Measurements from ENCODE around the gene SSH3. TPM values are rescaled to one million over a fixed set of nuclear protein-coding genes. Genes with fewer than 3 reads are reported as not detected.

The SSH3 gene
- total RNA-seq, 3 donors from 2014 or later, result 28.8 to 55.2 (median 34.4) TPM

GRCh38 chr11:67349928-67350465 is 46.7 kb downstream of the SSH3 start:
- intact Hi-C loops (cut with DNase I; ENCODE audit: low total_unique reads), result no loop called here
- Histone ChIP-seq H3K27ac (peak overlapping the region in 1 of 2 donors; percentile 2), H3K27me3 (no peaks in the 10 kb centered on the region), H3K4me1 (peaks cover 9 to 24% of the 10 kb centered on the region in 2 donors), H3K9me3 (no peaks in the 10 kb centered on the region), H3K36me3 (no peaks in the 10 kb centered on the region), H3K4me3 (no peak overlapping the region)
- TF ChIP-seq CTCF (IDR thresholded peaks at IDR 0.05) (no peak), POLR2AphosphoS5 (IDR thresholded peaks at IDR 0.05) (no peak), POLR2A (IDR thresholded peaks at IDR 0.05) (no peak)
- no peak for DNase-seq (ENCODE audit: low spot score in 2 of 2)

- Histone ChIP-seq H3K36me3 (no peaks in the 10 kb centered on the region), H3K4me1 (peaks cover 13 to 30% of the 10 kb centered on the region in 2 donors), H3K27ac (peak overlapping the region; percentile 97 to 98), H3K27me3 (no peaks in the 10 kb centered on the region), H3K9me3 (no peaks in the 10 kb centered on the region), H3K4me3 (peak overlapping the region in 1 of 3 donors; percentile 74)
- intact Hi-C loops (cut with DNase I; ENCODE audit: low total_unique reads), result no loop called here
- no peak for DNase-seq (ENCODE audit: low spot score in 2 of 2)
- TF ChIP-seq CTCF (IDR thresholded peaks at IDR 0.05) (peak; percentile 80 to 97 (median 84)), POLR2AphosphoS5 (IDR thresholded peaks at IDR 0.05) (peak in 2 of 3 donors; percentile 51 to 59), POLR2A (IDR thresholded peaks at IDR 0.05) (no peak)
Measured at GRCh38 chr11:67351275-67352005, 48.1 kb downstream of the SSH3 start.

- no peak for DNase-seq (ENCODE audit: low spot score in 2 of 2)
- Histone ChIP-seq H3K27me3 (no peaks in the 10 kb centered on the region), H3K4me1 (peaks cover 13 to 30% of the 10 kb centered on the region in 2 donors), H3K9me3 (no peaks in the 10 kb centered on the region), H3K36me3 (no peaks in the 10 kb centered on the region), H3K4me3 (peak overlapping the region; percentile 73 to 76 (median 74)), H3K27ac (peak overlapping the region; percentile 97 to 98)
- TF ChIP-seq POLR2A (IDR thresholded peaks at IDR 0.05) (no peak), POLR2AphosphoS5 (IDR thresholded peaks at IDR 0.05) (no peak), CTCF (IDR thresholded peaks at IDR 0.05) (no peak)
- intact Hi-C loops (cut with DNase I; ENCODE audit: low total_unique reads), result no loop called here
Measured at GRCh38 chr11:67352546-67353316, 49.4 kb downstream of the SSH3 start.

GRCh38 chr11:67353317-67354074 is 50.2 kb downstream of the SSH3 start, which contains the start of gene POLD4:
TSS of gene POLD4 (minus strand) at chr11:67353546. CDS start at chr11:67353399, 147 bp downstream.
- intact Hi-C loops (cut with DNase I; ENCODE audit: low total_unique reads), result no loop called here
- DNase-seq (ENCODE audit: low spot score in 2 of 2), result peak; percentile 98
- peak within 1 kb of the TSS; percentile 73 to 76 (median 74) for H3K4me3 ChIP-seq
- no peaks in the 10 kb centered on the region for H3K27me3 ChIP-seq
- no peaks in the 10 kb centered on the region for H3K36me3 ChIP-seq
- H3K27ac ChIP-seq, result peak within 1 kb of the TSS; percentile 97 to 98
- peaks cover 13 to 30% of the 10 kb centered on the region in 2 donors for H3K4me1 ChIP-seq
- no peaks in the 10 kb centered on the region for H3K9me3 ChIP-seq
- peak; percentile 92 to 95 (median 93) for TF ChIP-seq POLR2AphosphoS5 (IDR thresholded peaks at IDR 0.05)
- TF ChIP-seq POLR2A (IDR thresholded peaks at IDR 0.05), result peak; percentile 88
- TF ChIP-seq CTCF (IDR thresholded peaks at IDR 0.05), result no peak

All from breast epithelium (tissue), 4 donors.